ENCODE measurements around the gene TMBIM4. TPM values are rescaled to one million over a fixed set of nuclear protein-coding genes. Genes with fewer than 3 reads are reported as not detected.

The TMBIM4 gene
- total RNA-seq, 1 experiment from 2014 or later: 29.8 TPM

DNA sequence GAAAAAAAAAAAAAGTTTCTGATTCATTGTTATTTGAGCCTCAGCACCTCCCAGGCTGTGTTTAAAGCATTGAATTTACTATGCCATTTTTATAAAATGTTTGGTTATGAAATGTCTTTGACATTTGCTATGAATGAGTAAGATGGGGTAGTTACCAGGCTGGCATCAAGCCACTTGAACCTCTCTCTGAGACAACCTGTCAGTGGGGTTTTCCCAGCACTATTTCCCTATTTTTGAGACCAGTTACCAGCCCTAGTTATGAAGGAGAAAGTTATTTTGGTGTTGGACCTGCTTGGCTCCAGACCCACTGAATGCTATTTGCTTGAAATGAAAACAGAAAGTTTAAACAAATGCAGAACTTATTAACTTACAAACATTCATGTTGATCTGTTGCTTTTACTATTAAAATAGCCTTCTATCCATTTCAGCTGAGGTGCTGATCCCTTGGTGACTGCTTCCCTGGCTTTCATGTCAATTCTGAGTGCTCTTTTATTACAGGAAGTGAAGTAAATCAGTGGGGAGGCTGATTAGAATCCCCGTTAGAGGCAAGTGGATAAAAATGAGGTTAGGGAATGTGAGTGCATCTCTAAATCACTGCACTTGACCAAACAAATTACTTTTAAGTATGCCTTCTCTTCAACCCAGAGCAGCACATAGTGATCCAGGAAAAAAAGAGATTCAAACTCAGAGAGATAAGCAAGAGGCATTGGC is 77.1 kb downstream of the TMBIM4 start:
- CTCF ChIA-PET: no interaction called here
- POLR2A ChIA-PET: no interaction called here
- H3K9me3 Mint-ChIP-seq: peaks cover under 1% of the 10 kb centered on the region; the same call in 1 of the 2 replicates
- H3K27ac Mint-ChIP-seq: no peak overlapping the region
- H3K27me3 Mint-ChIP-seq (ENCODE audit: low read depth): peaks cover 4% of the 10 kb centered on the region
- ATAC-seq (no peak), DNase-seq (ENCODE audit: low spot score) (no peak)
- no peaks in the 10 kb centered on the region for H3K36me3 Mint-ChIP-seq
- TF ChIP-seq ZNF317 (CRISPR knock-in tag; IDR thresholded peaks at IDR 0.05; ENCODE audit: borderline replicate concordance, low read depth): no peak
- TF ChIP-seq GRHL2 (CRISPR knock-in tag; IDR thresholded peaks at IDR 0.05; ENCODE audit: insufficient replicate concordance, severe bottlenecking): no peak
- TF ChIP-seq, protein P1, sequence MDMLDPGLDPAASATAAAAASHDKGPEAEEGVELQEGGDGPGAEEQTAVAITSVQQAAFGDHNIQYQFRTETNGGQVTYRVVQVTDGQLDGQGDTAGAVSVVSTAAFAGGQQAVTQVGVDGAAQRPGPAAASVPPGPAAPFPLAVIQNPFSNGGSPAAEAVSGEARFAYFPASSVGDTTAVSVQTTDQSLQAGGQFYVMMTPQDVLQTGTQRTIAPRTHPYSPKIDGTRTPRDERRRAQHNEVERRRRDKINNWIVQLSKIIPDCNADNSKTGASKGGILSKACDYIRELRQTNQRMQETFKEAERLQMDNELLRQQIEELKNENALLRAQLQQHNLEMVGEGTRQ (CRISPR knock-in tag; IDR thresholded peaks at IDR 0.05): no peak
- no peak for TF ChIP-seq EMX1 (CRISPR knock-in tag; IDR thresholded peaks at IDR 0.05)
- no peak for TF ChIP-seq FOXJ3 (CRISPR knock-in tag; IDR thresholded peaks at IDR 0.05; ENCODE audit: borderline replicate concordance)
- TF ChIP-seq, protein P2, sequence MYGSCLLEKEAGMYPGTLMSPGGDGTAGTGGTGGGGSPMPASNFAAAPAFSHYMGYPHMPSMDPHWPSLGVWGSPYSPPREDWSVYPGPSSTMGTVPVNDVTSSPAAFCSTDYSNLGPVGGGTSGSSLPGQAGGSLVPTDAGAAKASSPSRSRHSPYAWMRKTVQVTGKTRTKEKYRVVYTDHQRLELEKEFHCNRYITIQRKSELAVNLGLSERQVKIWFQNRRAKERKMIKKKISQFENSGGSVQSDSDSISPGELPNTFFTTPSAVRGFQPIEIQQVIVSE (CRISPR knock-in tag; IDR thresholded peaks at IDR 0.05; ENCODE audit: borderline replicate concordance): no peak
- TF ChIP-seq TEAD1 (CRISPR knock-in tag; IDR thresholded peaks at IDR 0.05): no peak
- TF ChIP-seq, protein P3, sequence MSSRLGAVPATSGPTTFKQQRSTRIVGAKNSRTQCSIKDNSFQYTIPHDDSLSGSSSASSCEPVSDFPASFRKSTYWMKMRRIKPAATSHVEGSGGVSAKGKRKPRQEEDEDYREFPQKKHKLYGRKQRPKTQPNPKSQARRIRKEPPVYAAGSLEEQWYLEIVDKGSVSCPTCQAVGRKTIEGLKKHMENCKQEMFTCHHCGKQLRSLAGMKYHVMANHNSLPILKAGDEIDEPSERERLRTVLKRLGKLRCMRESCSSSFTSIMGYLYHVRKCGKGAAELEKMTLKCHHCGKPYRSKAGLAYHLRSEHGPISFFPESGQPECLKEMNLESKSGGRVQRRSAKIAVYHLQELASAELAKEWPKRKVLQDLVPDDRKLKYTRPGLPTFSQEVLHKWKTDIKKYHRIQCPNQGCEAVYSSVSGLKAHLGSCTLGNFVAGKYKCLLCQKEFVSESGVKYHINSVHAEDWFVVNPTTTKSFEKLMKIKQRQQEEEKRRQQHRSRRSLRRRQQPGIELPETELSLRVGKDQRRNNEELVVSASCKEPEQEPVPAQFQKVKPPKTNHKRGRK (CRISPR knock-in tag; IDR thresholded peaks at IDR 0.05; ENCODE audit: borderline replicate concordance): no peak
- TF ChIP-seq ATF1 (CRISPR knock-in tag; IDR thresholded peaks at IDR 0.05): no peak
- TF ChIP-seq FOXP1 (CRISPR knock-in tag; IDR thresholded peaks at IDR 0.05; ENCODE audit: borderline replicate concordance): no peak
- TF ChIP-seq CREM (CRISPR knock-in tag; IDR thresholded peaks at IDR 0.05): no peak
- no peak for TF ChIP-seq NFATC4 (CRISPR knock-in tag; IDR thresholded peaks at IDR 0.05)
- no peak for TF ChIP-seq HMGA2 (CRISPR knock-in tag; IDR thresholded peaks at IDR 0.05)
- no peak for TF ChIP-seq SMAD3 (CRISPR knock-in tag; IDR thresholded peaks at IDR 0.05; ENCODE audit: borderline replicate concordance)
- no peak for TF ChIP-seq CREB1 (CRISPR knock-in tag; IDR thresholded peaks at IDR 0.05)
- TF ChIP-seq ESRRA (CRISPR knock-in tag; IDR thresholded peaks at IDR 0.05; ENCODE audit: borderline replicate concordance): no peak
- TF ChIP-seq ZNF121 (CRISPR knock-in tag; IDR thresholded peaks at IDR 0.05): no peak
- TF ChIP-seq, protein P4, sequence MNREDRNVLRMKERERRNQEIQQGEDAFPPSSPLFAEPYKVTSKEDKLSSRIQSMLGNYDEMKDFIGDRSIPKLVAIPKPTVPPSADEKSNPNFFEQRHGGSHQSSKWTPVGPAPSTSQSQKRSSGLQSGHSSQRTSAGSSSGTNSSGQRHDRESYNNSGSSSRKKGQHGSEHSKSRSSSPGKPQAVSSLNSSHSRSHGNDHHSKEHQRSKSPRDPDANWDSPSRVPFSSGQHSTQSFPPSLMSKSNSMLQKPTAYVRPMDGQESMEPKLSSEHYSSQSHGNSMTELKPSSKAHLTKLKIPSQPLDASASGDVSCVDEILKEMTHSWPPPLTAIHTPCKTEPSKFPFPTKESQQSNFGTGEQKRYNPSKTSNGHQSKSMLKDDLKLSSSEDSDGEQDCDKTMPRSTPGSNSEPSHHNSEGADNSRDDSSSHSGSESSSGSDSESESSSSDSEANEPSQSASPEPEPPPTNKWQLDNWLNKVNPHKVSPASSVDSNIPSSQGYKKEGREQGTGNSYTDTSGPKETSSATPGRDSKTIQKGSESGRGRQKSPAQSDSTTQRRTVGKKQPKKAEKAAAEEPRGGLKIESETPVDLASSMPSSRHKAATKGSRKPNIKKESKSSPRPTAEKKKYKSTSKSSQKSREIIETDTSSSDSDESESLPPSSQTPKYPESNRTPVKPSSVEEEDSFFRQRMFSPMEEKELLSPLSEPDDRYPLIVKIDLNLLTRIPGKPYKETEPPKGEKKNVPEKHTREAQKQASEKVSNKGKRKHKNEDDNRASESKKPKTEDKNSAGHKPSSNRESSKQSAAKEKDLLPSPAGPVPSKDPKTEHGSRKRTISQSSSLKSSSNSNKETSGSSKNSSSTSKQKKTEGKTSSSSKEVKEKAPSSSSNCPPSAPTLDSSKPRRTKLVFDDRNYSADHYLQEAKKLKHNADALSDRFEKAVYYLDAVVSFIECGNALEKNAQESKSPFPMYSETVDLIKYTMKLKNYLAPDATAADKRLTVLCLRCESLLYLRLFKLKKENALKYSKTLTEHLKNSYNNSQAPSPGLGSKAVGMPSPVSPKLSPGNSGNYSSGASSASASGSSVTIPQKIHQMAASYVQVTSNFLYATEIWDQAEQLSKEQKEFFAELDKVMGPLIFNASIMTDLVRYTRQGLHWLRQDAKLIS (CRISPR knock-in tag; IDR thresholded peaks at IDR 0.05; ENCODE audit: borderline replicate concordance): no peak
- no peak for TF ChIP-seq TEAD4 (CRISPR knock-in tag; IDR thresholded peaks at IDR 0.05)
- H3K4me3 Mint-ChIP-seq: no peak overlapping the region
- peaks cover 9% of the 10 kb centered on the region for H3K4me1 Mint-ChIP-seq

DNA sequence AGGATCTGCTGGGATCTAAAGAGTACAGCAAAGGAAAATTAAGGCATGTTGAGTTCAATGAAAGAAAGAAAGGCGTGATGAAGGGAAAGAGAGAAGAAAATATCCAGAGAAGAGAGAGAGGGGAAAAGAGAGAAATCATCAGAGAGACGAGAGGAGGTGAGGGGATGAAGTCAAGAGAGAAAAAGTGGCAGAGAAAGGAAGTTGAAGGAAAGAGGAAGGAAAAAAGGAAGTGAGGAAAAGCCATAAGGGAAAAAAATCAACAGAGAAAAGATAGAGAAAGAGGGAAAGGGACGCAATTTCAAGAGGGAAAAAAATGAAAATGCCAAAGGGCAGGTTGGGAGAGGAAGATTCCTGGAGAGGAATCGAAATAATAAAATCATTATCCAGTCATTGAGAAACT is 79.6 kb downstream of the TMBIM4 start:
- Mint-ChIP-seq H3K9me3 (no peaks in the 10 kb centered on the region), H3K4me1 (peaks cover 9% of the 10 kb centered on the region), H3K36me3 (no peaks in the 10 kb centered on the region), H3K4me3 (no peak overlapping the region), H3K27ac (no peak overlapping the region), H3K27me3 (ENCODE audit: low read depth) (peaks cover 4% of the 10 kb centered on the region; the same call in 1 of the 2 replicates)
- ChIA-PET POLR2A (no interaction called here), CTCF (interaction anchor here (1.2 kb wide), 1 partner anchor 487 kb away, joined by 3 read pairs; no protein-coding TSS in a partner anchor)
- no peak for ATAC-seq
- no peak for DNase-seq (ENCODE audit: low spot score)
- no peak for TF ChIP-seq ZNF317 (CRISPR knock-in tag; IDR thresholded peaks at IDR 0.05; ENCODE audit: borderline replicate concordance, low read depth)
- TF ChIP-seq, protein P3 (CRISPR knock-in tag; IDR thresholded peaks at IDR 0.05; ENCODE audit: borderline replicate concordance): 0 out of 2 replicates have a peak, but pooled peaks have one; percentile 62
